K562 (cell line): Measurements from ENCODE around the gene AGXT. TPM values are rescaled to one million over a fixed set of nuclear protein-coding genes. Genes with fewer than 3 reads are reported as not detected.

ENCODE experiments used
- BMI1 ChIP-seq: fragments of 150-350 bp; IDR thresholded peaks from 2 replicates; pipeline ENCODE4 v1.6.1; 2014; ENCODE audit warnings: low read length
- CTBP1 ChIP-seq: fragments of 450-650 bp; IDR thresholded peaks from 2 replicates; pipeline ENCODE4 v1.6.1; 2016; ENCODE audit warnings: borderline replicate concordance
- MAZ ChIP-seq, 2 experiments: fragments of 450-650 bp in 1 of 2; sonication (generic) in 1 of 2; formaldehyde crosslinking; IDR thresholded peaks in 1 of 2; conservative IDR thresholded peaks in 1 of 2; 2 replicates each; pipeline versions ENCODE4 v1.4.0 to v1.5.0; 2020; ENCODE audit warnings: mild to moderate bottlenecking in 1 of 2, missing genetic modification reagents in 1 of 2
- MXI1 ChIP-seq: IDR thresholded peaks from 2 replicates; pipeline ENCODE4 v1.6.1; 2011; ENCODE audit warnings: low read depth, mild to moderate bottlenecking, improper control_type of control experiment, low read length
- REST ChIP-seq, 2 experiments: fragments of 450-650 bp; formaldehyde crosslinking in 1 of 2; IDR thresholded peaks; 2 replicates each; pipeline versions ENCODE4 v1.4.0 to v1.6.1; 2014 to 2020; ENCODE audit warnings: mild to moderate bottlenecking in 2 of 2, borderline replicate concordance in 1 of 2, low read depth in 1 of 2
- SRF ChIP-seq, 2 experiments: fragments of 250-450, 450-650 bp in 1 of 2; sonication (Bioruptor Pico) in 1 of 2; sonication (generic) in 1 of 2; formaldehyde crosslinking; IDR thresholded peaks; 2 replicates each; pipeline versions ENCODE4 v1.5.0 to v1.5.1; 2020 to 2022; ENCODE audit warnings: mild to moderate bottlenecking in 1 of 2, missing genetic modification reagents in 1 of 2
- XRCC4 ChIP-seq: IDR thresholded peaks from one replicate; pipeline ENCODE4 v1.6.1; 2011; ENCODE audit not compliant: insufficient read depth, insufficient read length; ENCODE audit errors: extremely low read depth
- ZBTB34 ChIP-seq: fragments of 250-450 bp; sonication (Bioruptor Pico); IDR thresholded peaks from 2 replicates; pipeline ENCODE4 v1.8.0; 2021; ENCODE audit warnings: mild to moderate bottlenecking, moderate library complexity
- polyA plus RNA-seq, 8 experiments: library from polyadenylated mRNA; depleted of rRNA in 4 of 8; stranded (reverse) in 5 of 8; unstranded in 3 of 8; fragments of >200 nt; fragmentation: Nextera tagmentation in 2 of 8; fragmentation: Illumina TruSeq in 1 of 8; extraction: Ambion mirVana in 2 of 8; extraction: Trizol in 1 of 8; gene quantifications; 2 replicates each; pipeline versions ENCODE4 v1.2.1 to v1.2.3, GENCODE V29; 2011 to 2014; ENCODE audit warnings: inconsistent platforms in 1 of 8, missing spikeins in 1 of 8
- total RNA-seq, 7 experiments: library from RNA; depleted of rRNA in 6 of 7; stranded (reverse); fragments of >200 nt in 6 of 7; fragmentation: Illumina TruSeq in 2 of 7; extraction: Trizol in 2 of 7; gene quantifications; 2 replicates each; pipeline versions ENCODE4 v1.2.1 to v1.2.3, GENCODE V29; 2011 to 2021; ENCODE audit warnings: low replicate concordance in 1 of 7
- TF ChIP-seq, protein P1 (sequence below): fragments of 250-450 bp; sonication (Bioruptor Pico); IDR thresholded peaks from 2 replicates; pipeline ENCODE4 v1.5.0; 2021; ENCODE audit warnings: mild to moderate bottlenecking, moderate library complexity

The AGXT gene
- total and polyA plus RNA-seq, 9 of the 15 experiments (the other 6 are each of a cell fraction or from before 2014, with no cell fraction given), result 0.18 TPM; not detected in 8

- TF ChIP-seq MAZ (CRISPR knock-in tag; conservative IDR thresholded peaks at IDR 0.05 in 1 of 2, IDR thresholded peaks at IDR 0.05 in 1 of 2) (peak in 1 of 2 experiments; percentile 75; a peak in 2 of 4 replicates), SRF (CRISPR knock-in tag; IDR thresholded peaks at IDR 0.05) (0 out of 4 replicates have a peak, but pooled peaks of 1 of the 2 experiments have one; percentile 15), REST (IDR thresholded peaks at IDR 0.05; ENCODE audit: borderline replicate concordance) (no peak), REST (CRISPR knock-in tag; IDR thresholded peaks at IDR 0.05; ENCODE audit: low read depth) (no peak), XRCC4 (no peak), ZBTB34 (CRISPR knock-in tag) (no peak), MXI1 (peak; percentile 93), BMI1 (peak; percentile 96), CTBP1 (peak; percentile 86)
- TF ChIP-seq, protein P1, sequence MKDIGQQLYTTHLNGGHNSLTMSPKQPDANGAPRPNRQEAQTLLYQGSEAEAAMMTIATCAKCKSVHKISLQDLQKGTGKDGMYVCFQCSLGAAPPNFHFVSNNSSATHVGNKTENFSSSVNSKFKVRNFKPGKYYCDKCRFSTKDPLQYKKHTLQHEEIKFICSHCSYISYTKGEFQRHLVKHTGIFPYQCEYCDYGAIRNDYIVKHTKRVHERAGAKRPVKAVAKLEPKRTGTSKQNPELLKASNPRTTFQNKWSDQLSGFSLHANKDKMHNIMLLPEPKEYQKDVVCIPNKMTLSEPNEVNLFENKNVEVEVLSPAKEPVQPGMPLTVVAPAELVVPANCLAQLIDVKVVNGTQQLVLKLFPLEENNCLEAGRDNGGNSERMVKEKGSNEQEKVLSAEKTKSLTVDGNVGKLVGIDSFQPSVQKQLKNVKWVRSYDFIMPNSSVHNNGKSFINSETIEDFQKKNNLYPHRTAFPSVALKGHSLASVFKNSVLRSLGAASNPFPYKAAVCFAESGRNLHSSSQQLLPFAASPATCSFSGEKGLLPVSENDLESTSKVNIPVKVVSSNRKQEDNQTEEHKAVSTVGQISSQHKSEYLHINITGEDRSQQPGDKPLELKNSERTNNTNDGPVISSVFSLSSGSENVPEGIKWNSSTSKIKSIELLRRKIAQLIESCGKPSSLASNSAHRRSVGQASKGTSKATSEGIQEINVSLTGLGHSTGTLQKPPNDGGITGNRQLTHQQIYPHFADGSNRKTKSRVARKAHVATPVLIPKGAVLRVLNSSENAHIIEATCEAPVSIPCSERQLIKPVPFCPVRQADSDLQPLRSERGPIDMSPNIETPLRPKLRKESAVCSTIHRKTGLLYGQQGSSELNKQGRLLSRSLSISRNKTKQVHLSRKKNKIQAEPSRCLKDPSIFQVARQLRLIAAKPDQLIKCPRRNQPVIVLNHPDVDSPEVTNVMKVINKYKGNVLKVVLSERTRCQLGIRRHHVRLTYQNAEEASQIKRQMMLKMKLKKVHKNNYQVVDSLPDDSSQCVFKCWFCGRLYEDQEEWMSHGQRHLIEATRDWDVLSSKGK, result no peak
These were observed 36.4 kb upstream of the AGXT start (continued) for GRCh38 chr2:240832205-240832727.
